Breast epithelium (tissue), 4 donors: ENCODE results near the gene URAD. TPM values are rescaled to one million over a fixed set of nuclear protein-coding genes. Genes with fewer than 3 reads are reported as not detected.

ENCODE experiments used
- DNase-seq, 2 donors: peaks; one replicate each; pipeline ENCODE4 v3.0.0-alpha.2; 2019; ENCODE audit warnings: low spot score in 2 of 2
- H3K27ac ChIP-seq, 2 donors: fragments of 200-600 bp; sonication (generic) in 1 of 2; one replicate each; pipeline ENCODE4 v1.5.1; 2016 to 2019; ENCODE audit warnings: mild to moderate bottlenecking in 1 of 2
- H3K27me3 ChIP-seq, 2 donors: fragments of 200-600 bp; sonication (generic) in 1 of 2; one replicate each; pipeline versions ENCODE4 v1.5.1 to v1.6.0; 2017 to 2019; ENCODE audit warnings: control low read depth in 1 of 2, mild to moderate bottlenecking in 1 of 2
- H3K36me3 ChIP-seq: fragments of 200-600 bp; one replicate; pipeline ENCODE4 v1.5.1; 2019
- H3K4me1 ChIP-seq, 2 donors: fragments of 200-600 bp; sonication (generic); one replicate each; pipeline ENCODE4 v1.5.1; 2016 to 2019; ENCODE audit warnings: control low read depth in 1 of 2
- H3K4me3 ChIP-seq, 3 donors: fragments of 200-600 bp; sonication (generic); 1 replicate in 2 of 3; 2 replicates in 1 of 3; pipeline ENCODE4 v1.5.1; 2016 to 2019; ENCODE audit warnings: mild to moderate bottlenecking in 3 of 3, moderate library complexity in 2 of 3
- H3K9me3 ChIP-seq, 2 donors: fragments of 200-600 bp; sonication (generic) in 1 of 2; one replicate each; pipeline ENCODE4 v1.5.1; 2016 to 2019; ENCODE audit warnings: control low read depth in 1 of 2
- CTCF ChIP-seq, 3 donors: fragments of 450-650 bp; IDR thresholded peaks; one replicate each; pipeline ENCODE4 v1.5.1; 2016 to 2017; ENCODE audit warnings: antibody characterized with exemption in 3 of 3, mild to moderate bottlenecking in 3 of 3, moderate library complexity in 3 of 3
- POLR2A ChIP-seq: fragments of 450-650 bp; IDR thresholded peaks from one replicate; pipeline ENCODE4 v1.6.1; 2016; ENCODE audit warnings: antibody characterized with exemption, mild to moderate bottlenecking, moderate library complexity
- POLR2AphosphoS5 ChIP-seq, 3 donors: sonication (generic); formaldehyde crosslinking; IDR thresholded peaks; one replicate each; pipeline ENCODE4 v1.6.1; 2017; ENCODE audit warnings: antibody characterized with exemption in 3 of 3
- intact Hi-C: fragments of 100-400 bp; cut with DNase I; formaldehyde crosslinking; loops from one replicate; pipeline ENCODE4 v1.15.1; 2023; ENCODE audit warnings: low total_unique reads
- total RNA-seq, 3 donors: library from RNA; depleted of rRNA; stranded (reverse); fragments of >200 nt; gene quantifications; one replicate each; pipeline ENCODE4 v1.1.0, GENCODE V29; 2016

Gene URAD
- total RNA-seq, 3 donors from 2014 or later = 0.32 to 1.3 TPM; not detected in 1

GRCh38 chr13:27967736-27968315, 20.7 kb downstream of the URAD start:
- DNase-seq = no peak
- Histone ChIP-seq H3K36me3 (no peaks in the 10 kb centered on the region), H3K27me3 (peaks cover 4 to 100% of the 10 kb centered on the region in 2 donors), H3K4me3 (peak overlapping the region in 1 of 3 donors; percentile 41), H3K4me1 (peaks cover 0 to 3% of the 10 kb centered on the region in 2 donors), H3K27ac (no peak overlapping the region), H3K9me3 (no peaks in the 10 kb centered on the region)
- intact Hi-C loops = no loop called here
- TF ChIP-seq POLR2A (no peak), POLR2AphosphoS5 (IDR thresholded peaks at IDR 0.05) (no peak), CTCF (IDR thresholded peaks at IDR 0.05) (no peak)

GRCh38 chr13:27967203-27967735, 21.2 kb downstream of the URAD start:
- H3K27me3 ChIP-seq = peaks cover 4 to 100% of the 10 kb centered on the region in 2 donors
- no peak for TF ChIP-seq CTCF (IDR thresholded peaks at IDR 0.05)
- no peak for TF ChIP-seq POLR2AphosphoS5 (IDR thresholded peaks at IDR 0.05)
- TF ChIP-seq POLR2A = no peak
- intact Hi-C loops = no loop called here
- H3K9me3 ChIP-seq = no peaks in the 10 kb centered on the region
- peaks cover 0 to 3% of the 10 kb centered on the region in 2 donors for H3K4me1 ChIP-seq
- no peaks in the 10 kb centered on the region for H3K36me3 ChIP-seq
- DNase-seq = no peak
- no peak overlapping the region for H3K4me3 ChIP-seq
- H3K27ac ChIP-seq = no peak overlapping the region

GRCh38 chr13:27966641-27967202, 21.8 kb downstream of the URAD start:
- no peak for DNase-seq
- no peaks in the 10 kb centered on the region for H3K9me3 ChIP-seq
- intact Hi-C loops = no loop called here
- no peaks in the 10 kb centered on the region for H3K36me3 ChIP-seq
- TF ChIP-seq CTCF (IDR thresholded peaks at IDR 0.05) = no peak
- no peak for TF ChIP-seq POLR2A
- TF ChIP-seq POLR2AphosphoS5 (IDR thresholded peaks at IDR 0.05) = no peak
- H3K4me1 ChIP-seq = peaks cover 0 to 3% of the 10 kb centered on the region in 2 donors
- peaks cover 4 to 95% of the 10 kb centered on the region in 2 donors for H3K27me3 ChIP-seq
- H3K27ac ChIP-seq = no peak overlapping the region
- H3K4me3 ChIP-seq = peak overlapping the region in 1 of 3 donors; percentile 25

- Histone ChIP-seq H3K36me3 (no peaks in the 10 kb centered on the region), H3K4me1 (peaks cover 0 to 3% of the 10 kb centered on the region in 2 donors), H3K27me3 (peaks cover 4 to 95% of the 10 kb centered on the region in 2 donors), H3K27ac (no peak overlapping the region), H3K9me3 (no peaks in the 10 kb centered on the region), H3K4me3 (peak overlapping the region in 1 of 3 donors; percentile 25)
- intact Hi-C loops = no loop called here
- TF ChIP-seq POLR2AphosphoS5 (IDR thresholded peaks at IDR 0.05) = no peak
- TF ChIP-seq CTCF (IDR thresholded peaks at IDR 0.05) = no peak
- no peak for TF ChIP-seq POLR2A
- no peak for DNase-seq
Observed at GRCh38 chr13:27965740-27966640, 22.5 kb downstream of the URAD start.
